ENCODE data around the gene SIMC1.
"Not testable (repeated sequence)": the region's sequence is repeated elsewhere in the genome, so short reads cannot be mapped to it uniquely, and the experiment has no call there.

DNA sequence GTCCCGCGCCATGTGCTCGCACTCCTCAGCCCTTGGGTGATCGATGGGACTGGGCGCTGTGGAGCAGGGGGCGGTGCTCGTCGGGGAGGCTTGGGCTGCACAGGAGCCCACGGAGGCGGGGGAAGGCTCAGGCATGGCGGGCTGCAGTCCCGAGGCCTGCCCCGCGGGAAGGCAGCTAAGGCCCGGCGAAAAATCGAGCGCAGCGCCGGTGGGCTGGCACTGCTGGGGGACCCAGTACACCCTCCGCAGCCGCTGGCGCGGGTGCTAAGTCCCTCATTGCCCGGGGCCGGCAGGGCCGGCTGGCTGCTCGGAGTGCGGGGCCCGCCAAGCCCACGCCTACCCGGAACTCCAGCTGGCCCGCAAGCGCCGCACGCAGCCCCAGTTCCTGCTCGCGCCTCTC, 16.2 kb upstream of the SIMC1 start:
- TF ChIP-seq ZNF274 (IDR thresholded peaks at IDR 0.05; ENCODE audit: low read depth, low read length); YY1 (IDR thresholded peaks at IDR 0.05; ENCODE audit: insufficient read depth, insufficient read length): not testable (repeated sequence)

Data from NT2/D1 (cell line).